GM12878 (cell line): ENCODE results near the gene TBC1D5. TPM values are rescaled to one million over a fixed set of nuclear protein-coding genes. Genes with fewer than 3 reads are reported as not detected.
A peak's percentile ranks its signal among the peaks of the same experiment; 100 is the strongest.

ENCODE experiments used
- ATAC-seq: fragments of 200-7000 bp; cut with Tn5 transposase; 3 replicates; pipeline ENCODE4 v1.9.1; 2020; ENCODE audit warnings: mild to moderate bottlenecking, moderate library complexity
- BruUV-seq: library from RNA; stranded (reverse); fragments of 400-500 nt; replicated peaks from 2 replicates; lab custom pipeline; 2021; lab: Mats Ljungman, UMichigan
- CTCF ChIA-PET: fragments of 300-600 bp; sonication (Branson Sonifier 250); formaldehyde crosslinking; extraction: SDS; loops from one replicate; lab custom pipeline; 2021; ENCODE audit warnings: inconsistent platforms; lab: Yijun Ruan, JAX
- POLR2A ChIA-PET: fragments of 350-600 bp; formaldehyde crosslinking; extraction: SDS; loops from one replicate; lab custom pipeline; 2021; ENCODE audit warnings: inconsistent platforms; lab: Charles Lee
- RAD21 ChIA-PET: fragments of 300-600 bp; sonication (Branson Sonifier 250); formaldehyde crosslinking; loops from one replicate; lab custom pipeline; 2023; ENCODE audit warnings: antibody characterized with exemption; ENCODE audit not compliant: unreplicated experiment; lab: Charles Lee
- SMC1A ChIA-PET: fragments of 300-600 bp; sonication (Branson Sonifier 250); formaldehyde crosslinking; loops from one replicate; lab custom pipeline; 2023; ENCODE audit not compliant: unreplicated experiment, uncharacterized antibody; lab: Charles Lee
- DNase-seq: peaks from one replicate; pipeline ENCODE4 v3.0.0-alpha.2; 2011; ENCODE audit warnings: low read depth, low spot score
- FAIRE-seq: peaks from 3 replicates; lab custom pipeline; 2011; peaks lifted over from hg19 to GRCh38; lab: Jason Lieb, UNC
- H2AFZ ChIP-seq: 2 replicates; pipeline ENCODE4 v1.6.0; 2011; ENCODE audit warnings: low read depth, low read length, control low read depth; ENCODE audit not compliant: control insufficient read depth
- H3K27ac ChIP-seq: 2 replicates; pipeline ENCODE4 v1.5.1; 2011; ENCODE audit warnings: control low read depth; ENCODE audit not compliant: control insufficient read depth, insufficient read depth
- H3K27me3 ChIP-seq, 2 experiments: replicated peaks in 1 of 2; 2 replicates each; pipeline versions ENCODE4 v1.6.0 to v1.6.1; 2011; ENCODE audit warnings: low read length in 1 of 2; ENCODE audit not compliant: control insufficient read depth in 2 of 2, insufficient read depth in 2 of 2
- H3K36me3 ChIP-seq, 2 experiments: 2 replicates each; pipeline ENCODE4 v1.5.1; 2011; ENCODE audit warnings: low read length in 1 of 2; ENCODE audit not compliant: control insufficient read depth in 2 of 2, insufficient read depth in 2 of 2
- H3K4me1 ChIP-seq: 2 replicates; pipeline ENCODE4 v1.6.1; 2011; ENCODE audit warnings: mild to moderate bottlenecking, low read length, moderate library complexity, mixed read lengths; ENCODE audit not compliant: control insufficient read depth, insufficient read depth
- H3K4me2 ChIP-seq: 2 replicates; pipeline ENCODE4 v1.6.0; 2011; ENCODE audit warnings: control low read depth; ENCODE audit not compliant: control insufficient read depth, insufficient read depth
- H3K4me3 ChIP-seq: fragments of 200-600 bp; sonication (generic); 2 replicates; pipeline ENCODE4 v1.5.1; 2016
- H3K79me2 ChIP-seq: 2 replicates; pipeline ENCODE4 v1.6.0; 2011; ENCODE audit warnings: low read length; ENCODE audit not compliant: control insufficient read depth, insufficient read depth
- H3K9ac ChIP-seq: 2 replicates; pipeline ENCODE4 v1.8.0; 2011; ENCODE audit warnings: low read length, control low read depth, mixed read lengths; ENCODE audit not compliant: control insufficient read depth, insufficient read depth
- H3K9me3 ChIP-seq: replicated peaks from 3 replicates; pipeline ENCODE4 v1.5.1; 2011; ENCODE audit warnings: mild to moderate bottlenecking, low read length; ENCODE audit not compliant: control insufficient read depth, insufficient read depth
- H4K20me1 ChIP-seq: 2 replicates; pipeline ENCODE4 v1.6.0; 2011; ENCODE audit not compliant: control insufficient read depth, insufficient read depth
- ATF2 ChIP-seq: IDR thresholded peaks from 2 replicates; pipeline ENCODE4 v1.6.1; 2012; ENCODE audit warnings: low read length, inconsistent platforms
- ATF7 ChIP-seq: fragments of 450-650 bp; IDR thresholded peaks from 2 replicates; pipeline ENCODE4 v1.6.1; 2016; ENCODE audit warnings: low read depth, mild to moderate bottlenecking
- BMI1 ChIP-seq: fragments of 450-650 bp; IDR thresholded peaks from 2 replicates; pipeline ENCODE4 v1.6.1; 2016; ENCODE audit warnings: mild to moderate bottlenecking, moderate library complexity, borderline replicate concordance
- CBX5 ChIP-seq: sonication (generic); IDR thresholded peaks from 2 replicates; pipeline ENCODE4 v1.6.1; 2016; ENCODE audit warnings: low read depth, moderate library complexity, mild to moderate bottlenecking, inconsistent platforms
- CHD1 ChIP-seq: IDR thresholded peaks from 2 replicates; pipeline ENCODE4 v1.6.1; 2012; ENCODE audit warnings: low read depth, low read length, improper control_type of control experiment
- CREM ChIP-seq: IDR thresholded peaks from 2 replicates; pipeline ENCODE4 v1.6.1; 2014; ENCODE audit warnings: antibody characterized with exemption, low read depth
- ETV6 ChIP-seq, 2 experiments: fragments of 450-650 bp in 1 of 2; IDR thresholded peaks in 1 of 2; conservative IDR thresholded peaks in 1 of 2; 2 replicates each; pipeline ENCODE4 v1.6.1; 2014; ENCODE audit warnings: antibody characterized with exemption in 1 of 2, borderline replicate concordance in 1 of 2, low read depth in 1 of 2, mild to moderate bottlenecking in 1 of 2, moderate library complexity in 1 of 2
- JUNB ChIP-seq: IDR thresholded peaks from 2 replicates; pipeline ENCODE4 v1.6.1; 2016; ENCODE audit warnings: antibody characterized with exemption, mild to moderate bottlenecking
- POLR2A ChIP-seq: IDR thresholded peaks from 2 replicates; pipeline ENCODE4 v1.6.1; 2011; ENCODE audit warnings: low read depth, mild to moderate bottlenecking, low read length
- WGBS: methylation state at CpG from one replicate; pipeline ENCODE4 v1.1.6; 2016; ENCODE audit warnings: low lambda C conversion rate; ENCODE audit not compliant: insufficient replicate concordance, insufficient coverage; ENCODE audit errors: missing lambda C conversion rate; 5-methylcytosine and 5-hydroxymethylcytosine counted together
- in situ Hi-C: fragments of 300-500 bp; cut with MboI; formaldehyde crosslinking; loops from 9 replicates; pipeline ENCODE4 v1.14.3; 2018; ENCODE audit warnings: mixed read lengths
- intact Hi-C: fragments of 100-400 bp; cut with micrococcal nuclease; formaldehyde crosslinking; loops from one replicate; pipeline ENCODE4 v1.14.2; 2022; ENCODE audit not compliant: unreplicated experiment
- polyA plus RNA-seq, 11 experiments: library from polyadenylated mRNA; depleted of rRNA in 4 of 11; unstranded in 6 of 11; stranded (reverse) in 5 of 11; fragments of >200 nt; fragmentation: Nextera tagmentation in 4 of 11; fragmentation: Illumina TruSeq in 1 of 11; extraction: Ambion mirVana in 4 of 11; extraction: Trizol in 1 of 11; gene quantifications; 1 replicate in 1 of 11; 2 replicates in 10 of 11; pipeline versions ENCODE4 v1.2.1 to v1.2.3, GENCODE V29; 2011 to 2016; ENCODE audit warnings: inconsistent platforms in 2 of 11, missing spikeins in 2 of 11, low read depth in 1 of 11
- total RNA-seq, 4 experiments: library from RNA; depleted of rRNA in 3 of 4; stranded (reverse); fragments of >200 nt in 3 of 4; fragmentation: Illumina TruSeq in 1 of 4; extraction: Trizol in 1 of 4; gene quantifications; 2 replicates each; pipeline versions ENCODE4 v1.2.1 to v1.2.3, GENCODE V29; 2013 to 2021
- TF ChIP-seq, protein P1 (sequence below): fragments of 150-350 bp; IDR thresholded peaks from 2 replicates; pipeline ENCODE4 v1.6.1; 2016; ENCODE audit warnings: low read depth, low read length
- TF ChIP-seq, protein P2 (sequence below): fragments of 150-350 bp; IDR thresholded peaks from 2 replicates; pipeline ENCODE4 v1.6.1; 2014; ENCODE audit warnings: mild to moderate bottlenecking, low read depth, low read length
- TF ChIP-seq, protein P3 (sequence below): fragments of 450-650 bp; formaldehyde crosslinking; IDR thresholded peaks from 2 replicates; pipeline ENCODE4 v1.4.0; 2020; ENCODE audit warnings: mild to moderate bottlenecking, moderate library complexity

TBC1D5 gene
- total and polyA plus RNA-seq, 10 of the 15 experiments (the other 5 are each of a cell fraction or from before 2014, with no cell fraction given): 5.5 to 61.0 (median 43.8) TPM

- Histone ChIP-seq H3K27me3 (no peaks in the 10 kb centered on the region), H3K4me1 (peaks cover 9% of the 10 kb centered on the region), H4K20me1 (no peaks in the 10 kb centered on the region; the same call in 1 of the 2 replicates), H3K27ac (no peak overlapping the region), H3K4me2 (peak overlapping the region; percentile 70), H3K79me2 (no peaks in the 10 kb centered on the region; the same call in none of the 2 replicates), H3K9me3 (no peaks in the 10 kb centered on the region), H3K9ac (no peak overlapping the region), H2AFZ (no peak overlapping the region), H3K4me3 (peak overlapping the region; percentile 10; the same call in 1 of the 2 replicates), H3K36me3 (no peaks in the 10 kb centered on the region)
- in situ Hi-C loops (no loop called here), intact Hi-C loops (no loop called here)
- RAD21 ChIA-PET: no interaction called here
- WGBS: 94% methylated on average over 1 of the region's 1 CpG
- FAIRE-seq (no peak), ATAC-seq (no peak), DNase-seq (no peak)
- CTCF ChIA-PET: interaction anchor here (3.2 kb wide), 1 partner anchor 11 kb away, joined by 12 read pairs; no protein-coding TSS in a partner anchor
- BruUV-seq: no TSS peak
- SMC1A ChIA-PET: no interaction called here
- POLR2A ChIA-PET: no interaction called here
- TF ChIP-seq, protein P1, sequence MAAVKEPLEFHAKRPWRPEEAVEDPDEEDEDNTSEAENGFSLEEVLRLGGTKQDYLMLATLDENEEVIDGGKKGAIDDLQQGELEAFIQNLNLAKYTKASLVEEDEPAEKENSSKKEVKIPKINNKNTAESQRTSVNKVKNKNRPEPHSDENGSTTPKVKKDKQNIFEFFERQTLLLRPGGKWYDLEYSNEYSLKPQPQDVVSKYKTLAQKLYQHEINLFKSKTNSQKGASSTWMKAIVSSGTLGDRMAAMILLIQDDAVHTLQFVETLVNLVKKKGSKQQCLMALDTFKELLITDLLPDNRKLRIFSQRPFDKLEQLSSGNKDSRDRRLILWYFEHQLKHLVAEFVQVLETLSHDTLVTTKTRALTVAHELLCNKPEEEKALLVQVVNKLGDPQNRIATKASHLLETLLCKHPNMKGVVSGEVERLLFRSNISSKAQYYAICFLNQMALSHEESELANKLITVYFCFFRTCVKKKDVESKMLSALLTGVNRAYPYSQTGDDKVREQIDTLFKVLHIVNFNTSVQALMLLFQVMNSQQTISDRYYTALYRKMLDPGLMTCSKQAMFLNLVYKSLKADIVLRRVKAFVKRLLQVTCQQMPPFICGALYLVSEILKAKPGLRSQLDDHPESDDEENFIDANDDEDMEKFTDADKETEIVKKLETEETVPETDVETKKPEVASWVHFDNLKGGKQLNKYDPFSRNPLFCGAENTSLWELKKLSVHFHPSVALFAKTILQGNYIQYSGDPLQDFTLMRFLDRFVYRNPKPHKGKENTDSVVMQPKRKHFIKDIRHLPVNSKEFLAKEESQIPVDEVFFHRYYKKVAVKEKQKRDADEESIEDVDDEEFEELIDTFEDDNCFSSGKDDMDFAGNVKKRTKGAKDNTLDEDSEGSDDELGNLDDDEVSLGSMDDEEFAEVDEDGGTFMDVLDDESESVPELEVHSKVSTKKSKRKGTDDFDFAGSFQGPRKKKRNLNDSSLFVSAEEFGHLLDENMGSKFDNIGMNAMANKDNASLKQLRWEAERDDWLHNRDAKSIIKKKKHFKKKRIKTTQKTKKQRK: no peak
- no peak for TF ChIP-seq ETV6 (conservative IDR thresholded peaks at IDR 0.05 in 1 of 2, IDR thresholded peaks at IDR 0.05 in 1 of 2; ENCODE audit: borderline replicate concordance in 1 of 2, low read depth in 1 of 2)
- TF ChIP-seq, protein P2, sequence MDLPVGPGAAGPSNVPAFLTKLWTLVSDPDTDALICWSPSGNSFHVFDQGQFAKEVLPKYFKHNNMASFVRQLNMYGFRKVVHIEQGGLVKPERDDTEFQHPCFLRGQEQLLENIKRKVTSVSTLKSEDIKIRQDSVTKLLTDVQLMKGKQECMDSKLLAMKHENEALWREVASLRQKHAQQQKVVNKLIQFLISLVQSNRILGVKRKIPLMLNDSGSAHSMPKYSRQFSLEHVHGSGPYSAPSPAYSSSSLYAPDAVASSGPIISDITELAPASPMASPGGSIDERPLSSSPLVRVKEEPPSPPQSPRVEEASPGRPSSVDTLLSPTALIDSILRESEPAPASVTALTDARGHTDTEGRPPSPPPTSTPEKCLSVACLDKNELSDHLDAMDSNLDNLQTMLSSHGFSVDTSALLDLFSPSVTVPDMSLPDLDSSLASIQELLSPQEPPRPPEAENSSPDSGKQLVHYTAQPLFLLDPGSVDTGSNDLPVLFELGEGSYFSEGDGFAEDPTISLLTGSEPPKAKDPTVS: no peak
- no peak for TF ChIP-seq POLR2A
- TF ChIP-seq BMI1: no peak
- TF ChIP-seq CHD1: no peak
- TF ChIP-seq CBX5: no peak
- no peak for TF ChIP-seq JUNB
- no peak for TF ChIP-seq CREM
- TF ChIP-seq ATF2: no peak
- TF ChIP-seq, protein P3, sequence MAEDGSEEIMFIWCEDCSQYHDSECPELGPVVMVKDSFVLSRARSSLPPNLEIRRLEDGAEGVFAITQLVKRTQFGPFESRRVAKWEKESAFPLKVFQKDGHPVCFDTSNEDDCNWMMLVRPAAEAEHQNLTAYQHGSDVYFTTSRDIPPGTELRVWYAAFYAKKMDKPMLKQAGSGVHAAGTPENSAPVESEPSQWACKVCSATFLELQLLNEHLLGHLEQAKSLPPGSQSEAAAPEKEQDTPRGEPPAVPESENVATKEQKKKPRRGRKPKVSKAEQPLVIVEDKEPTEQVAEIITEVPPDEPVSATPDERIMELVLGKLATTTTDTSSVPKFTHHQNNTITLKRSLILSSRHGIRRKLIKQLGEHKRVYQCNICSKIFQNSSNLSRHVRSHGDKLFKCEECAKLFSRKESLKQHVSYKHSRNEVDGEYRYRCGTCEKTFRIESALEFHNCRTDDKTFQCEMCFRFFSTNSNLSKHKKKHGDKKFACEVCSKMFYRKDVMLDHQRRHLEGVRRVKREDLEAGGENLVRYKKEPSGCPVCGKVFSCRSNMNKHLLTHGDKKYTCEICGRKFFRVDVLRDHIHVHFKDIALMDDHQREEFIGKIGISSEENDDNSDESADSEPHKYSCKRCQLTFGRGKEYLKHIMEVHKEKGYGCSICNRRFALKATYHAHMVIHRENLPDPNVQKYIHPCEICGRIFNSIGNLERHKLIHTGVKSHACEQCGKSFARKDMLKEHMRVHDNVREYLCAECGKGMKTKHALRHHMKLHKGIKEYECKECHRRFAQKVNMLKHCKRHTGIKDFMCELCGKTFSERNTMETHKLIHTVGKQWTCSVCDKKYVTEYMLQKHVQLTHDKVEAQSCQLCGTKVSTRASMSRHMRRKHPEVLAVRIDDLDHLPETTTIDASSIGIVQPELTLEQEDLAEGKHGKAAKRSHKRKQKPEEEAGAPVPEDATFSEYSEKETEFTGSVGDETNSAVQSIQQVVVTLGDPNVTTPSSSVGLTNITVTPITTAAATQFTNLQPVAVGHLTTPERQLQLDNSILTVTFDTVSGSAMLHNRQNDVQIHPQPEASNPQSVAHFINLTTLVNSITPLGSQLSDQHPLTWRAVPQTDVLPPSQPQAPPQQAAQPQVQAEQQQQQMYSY: no peak
- no peak for TF ChIP-seq ATF7
Measured at GRCh38 chr3:17656264-17656663, 86.2 kb downstream of the TBC1D5 start.
